ENCODE data around the gene SLFN12L. TPM values are rescaled to one million over a fixed set of nuclear protein-coding genes. Genes with fewer than 3 reads are reported as not detected.

SLFN12L gene
- total RNA-seq, 4 donors from 2014 or later = 0.10 to 0.31 (median 0.15) TPM; not detected in 1

- ATAC-seq = no peak
- Histone ChIP-seq H3K4me3 (no peak overlapping the region), H3K27me3 (no peaks in the 10 kb centered on the region), H3K9me3 (no peaks in the 10 kb centered on the region), H3K4me1 (peaks cover 0 to 8% of the 10 kb centered on the region in 2 donors), H3K27ac (no peak overlapping the region), H3K36me3 (no peaks in the 10 kb centered on the region)
- in situ Hi-C loops (cut with MboI; ENCODE audit: low sequenced_read_pairs in 4 of 4) (loop anchor here in 2 of 4 donors (10.0 to 25.0 kb wide), 2 partner anchors 107 to 389 kb away; partner anchors contain the start of genes SLFN12 (in 1 of the 2) and SLFN13 (in 1 of the 2)), intact Hi-C loops (cut with DNase I; ENCODE audit: low total_unique reads) (loop anchor here (5.0 kb wide), 1 partner anchor 302 kb away; the partner anchor contains the start of gene SLFN5)
- DNase-seq = no peak
- TF ChIP-seq POLR2A (IDR thresholded peaks at IDR 0.05) = no peak
- TF ChIP-seq, protein P1, sequence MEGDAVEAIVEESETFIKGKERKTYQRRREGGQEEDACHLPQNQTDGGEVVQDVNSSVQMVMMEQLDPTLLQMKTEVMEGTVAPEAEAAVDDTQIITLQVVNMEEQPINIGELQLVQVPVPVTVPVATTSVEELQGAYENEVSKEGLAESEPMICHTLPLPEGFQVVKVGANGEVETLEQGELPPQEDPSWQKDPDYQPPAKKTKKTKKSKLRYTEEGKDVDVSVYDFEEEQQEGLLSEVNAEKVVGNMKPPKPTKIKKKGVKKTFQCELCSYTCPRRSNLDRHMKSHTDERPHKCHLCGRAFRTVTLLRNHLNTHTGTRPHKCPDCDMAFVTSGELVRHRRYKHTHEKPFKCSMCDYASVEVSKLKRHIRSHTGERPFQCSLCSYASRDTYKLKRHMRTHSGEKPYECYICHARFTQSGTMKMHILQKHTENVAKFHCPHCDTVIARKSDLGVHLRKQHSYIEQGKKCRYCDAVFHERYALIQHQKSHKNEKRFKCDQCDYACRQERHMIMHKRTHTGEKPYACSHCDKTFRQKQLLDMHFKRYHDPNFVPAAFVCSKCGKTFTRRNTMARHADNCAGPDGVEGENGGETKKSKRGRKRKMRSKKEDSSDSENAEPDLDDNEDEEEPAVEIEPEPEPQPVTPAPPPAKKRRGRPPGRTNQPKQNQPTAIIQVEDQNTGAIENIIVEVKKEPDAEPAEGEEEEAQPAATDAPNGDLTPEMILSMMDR (IDR thresholded peaks at IDR 0.05 in 4 of 5, conservative IDR thresholded peaks at IDR 0.05 in 1 of 5) = no peak
Observed at GRCh38 chr17:35543856-35544255, 6.4 kb upstream of the SLFN12L start.

GRCh38 chr17:35542990-35543389 lies 5.5 kb upstream of the SLFN12L start:
- ATAC-seq (no peak), DNase-seq (no peak)
- H3K4me3 ChIP-seq = no peak overlapping the region
- TF ChIP-seq, protein P1 (IDR thresholded peaks at IDR 0.05 in 4 of 5, conservative IDR thresholded peaks at IDR 0.05 in 1 of 5) = no peak
- no peak for TF ChIP-seq POLR2A (IDR thresholded peaks at IDR 0.05)
- in situ Hi-C loops (cut with MboI; ENCODE audit: low sequenced_read_pairs in 4 of 4) (loop anchor here in 2 of 4 donors (10.0 to 25.0 kb wide), 2 partner anchors 106 to 388 kb away; partner anchors contain the start of genes SLFN12 (in 1 of the 2) and SLFN13 (in 1 of the 2)), intact Hi-C loops (cut with DNase I; ENCODE audit: low total_unique reads) (loop anchor here (5.0 kb wide), 1 partner anchor 301 kb away; the partner anchor contains the start of gene SLFN5)
- no peaks in the 10 kb centered on the region for H3K27me3 ChIP-seq
- H3K27ac ChIP-seq = no peak overlapping the region
- no peaks in the 10 kb centered on the region for H3K9me3 ChIP-seq
- no peaks in the 10 kb centered on the region for H3K36me3 ChIP-seq
- peaks cover 0 to 12% of the 10 kb centered on the region in 2 donors for H3K4me1 ChIP-seq

GRCh38 chr17:35541434-35541833 lies 4.0 kb upstream of the SLFN12L start:
- peak overlapping the region; percentile 26 to 39 (median 35) for H3K4me3 ChIP-seq
- in situ Hi-C loops (cut with MboI; ENCODE audit: low sequenced_read_pairs in 4 of 4) = loop anchor here in 2 of 4 donors (10.0 to 25.0 kb wide), 2 partner anchors 104 to 387 kb away; partner anchors contain the start of genes SLFN12 (in 1 of the 2) and SLFN13 (in 1 of the 2)

GRCh38 chr17:35540589-35541404 lies 3.3 kb upstream of the SLFN12L start:
- no peak for TF ChIP-seq POLR2A (IDR thresholded peaks at IDR 0.05)
- TF ChIP-seq, protein P1 (IDR thresholded peaks at IDR 0.05 in 4 of 5, conservative IDR thresholded peaks at IDR 0.05 in 1 of 5) = no peak
- in situ Hi-C loops (cut with MboI; ENCODE audit: low sequenced_read_pairs in 4 of 4) = loop anchor here in 2 of 4 donors (10.0 to 25.0 kb wide), 2 partner anchors 103 to 386 kb away; partner anchors contain the start of genes SLFN12 (in 1 of the 2) and SLFN13 (in 1 of the 2)
- H3K9me3 ChIP-seq = no peaks in the 10 kb centered on the region
- H3K4me3 ChIP-seq = peak overlapping the region; percentile 26 to 39 (median 35)
- DNase-seq (peak; percentile 15 to 30), ATAC-seq (peak in 1 of 2 donors; percentile 40)
- peak overlapping the region; percentile 46 to 67 (median 52) for H3K27ac ChIP-seq
- H3K4me1 ChIP-seq = peaks cover 0 to 17% of the 10 kb centered on the region in 2 donors
- intact Hi-C loops (cut with DNase I; ENCODE audit: low total_unique reads) = loop anchor here (5.0 kb wide), 1 partner anchor 298 kb away; the partner anchor contains the start of gene SLFN5
- H3K36me3 ChIP-seq = no peaks in the 10 kb centered on the region
- no peaks in the 10 kb centered on the region for H3K27me3 ChIP-seq

More at GRCh38 chr17:35541434-35541833, 4.0 kb upstream of the SLFN12L start:
- TF ChIP-seq, protein P1 (IDR thresholded peaks at IDR 0.05 in 4 of 5, conservative IDR thresholded peaks at IDR 0.05 in 1 of 5) = no peak
- no peak for TF ChIP-seq POLR2A (IDR thresholded peaks at IDR 0.05)
- Histone ChIP-seq H3K27me3 (no peaks in the 10 kb centered on the region), H3K4me1 (peaks cover 0 to 17% of the 10 kb centered on the region in 2 donors), H3K9me3 (no peaks in the 10 kb centered on the region), H3K27ac (peak overlapping the region; percentile 46 to 67 (median 52)), H3K36me3 (no peaks in the 10 kb centered on the region)
- DNase-seq (no peak), ATAC-seq (no peak)
- intact Hi-C loops (cut with DNase I; ENCODE audit: low total_unique reads) = loop anchor here (5.0 kb wide), 1 partner anchor 299 kb away; the partner anchor contains the start of gene SLFN5
